HepG2 (cell line): ENCODE data around the gene COQ6.

Experiments used
- CBX2 ChIP-seq, 2 experiments: fragments of 200-600 bp in 1 of 2; sonication (generic); formaldehyde crosslinking in 1 of 2; IDR thresholded peaks; 2 replicates each; pipeline versions ENCODE4 v1.7.0 to v1.8.1; 2018 to 2022; ENCODE audit warnings: low read depth in 2 of 2, low read length in 1 of 2, mild to moderate bottlenecking in 1 of 2, missing genetic modification reagents in 1 of 2
- CTCF ChIP-seq: sonication (generic); formaldehyde crosslinking; IDR thresholded peaks from 2 replicates; pipeline ENCODE4 v1.5.0; 2020; ENCODE audit warnings: mild to moderate bottlenecking, missing genetic modification reagents, moderate library complexity
- ELF1 ChIP-seq: sonication (generic); formaldehyde crosslinking; IDR thresholded peaks from 2 replicates; pipeline ENCODE4 v1.4.0; 2020; ENCODE audit warnings: missing genetic modification reagents
- ELF4 ChIP-seq: sonication (generic); formaldehyde crosslinking; IDR thresholded peaks from 2 replicates; pipeline ENCODE4 v1.5.0; 2020; ENCODE audit warnings: missing genetic modification reagents, mild to moderate bottlenecking, moderate library complexity, borderline replicate concordance
- EZH2 ChIP-seq: conservative IDR thresholded peaks from 2 replicates; pipeline ENCODE4 v1.6.1; 2012; ENCODE audit warnings: mild to moderate bottlenecking, low read depth, low read length, moderate library complexity
- MIER3 ChIP-seq: IDR thresholded peaks from 2 replicates; pipeline ENCODE4 v1.6.1; 2016; ENCODE audit warnings: missing compliant biosample characterization, borderline replicate concordance
- PCBP1 ChIP-seq: fragments of 200-400 bp; formaldehyde crosslinking; IDR thresholded peaks from 2 replicates; pipeline ENCODE4 v1.6.1; 2017; ENCODE audit warnings: mild to moderate bottlenecking, low read depth, low read length, borderline replicate concordance
- RERE ChIP-seq: IDR thresholded peaks from 2 replicates; pipeline ENCODE4 v1.6.1; 2016; ENCODE audit warnings: low read depth, missing genetic modification reagents, missing compliant biosample characterization
- ZNF121 ChIP-seq: sonication (generic); formaldehyde crosslinking; IDR thresholded peaks from 2 replicates; pipeline ENCODE4 v1.5.0; 2020; ENCODE audit warnings: mild to moderate bottlenecking, missing genetic modification reagents
- ZNF251 ChIP-seq: sonication (generic); formaldehyde crosslinking; IDR thresholded peaks from 2 replicates; pipeline ENCODE4 v1.9.0; 2021; ENCODE audit warnings: mild to moderate bottlenecking, missing genetic modification reagents

GRCh38 chr14:73998726-73999125, 48.6 kb downstream of the COQ6 start:
- TF ChIP-seq CTCF (no peak), ZNF121 (CRISPR knock-in tag) (no peak), ZNF251 (CRISPR knock-in tag) (no peak), CBX2 (IDR thresholded peaks at IDR 0.05; ENCODE audit: low read depth, low read length) (no peak), CBX2 (CRISPR knock-in tag; IDR thresholded peaks at IDR 0.05; ENCODE audit: low read depth) (no peak), PCBP1 (no peak), RERE (CRISPR knock-in tag) (no peak), ELF1 (CRISPR knock-in tag) (no peak), ELF4 (no peak), MIER3 (CRISPR knock-in tag) (no peak), EZH2 (no peak)
